Measurements from ENCODE around the gene MLH3.

The MLH3 gene

GRCh38 chr14:74965486-74966153 is 85.6 kb downstream of the MLH3 start:
- ChIA-PET POLR2A (no interaction called here), CTCF (interaction anchor here (1.0 to 7.5 kb wide), 10 partner anchors 10 to 123 kb away, joined by 3 to 93 read pairs (median 3); no protein-coding TSS in a partner anchor)
- DNase-seq (ENCODE audit: extremely low spot score), result no peak
- TF ChIP-seq CTCF (IDR thresholded peaks at IDR 0.05; ENCODE audit: control extremely low read depth, extremely low read depth, low read depth, missing control alignments), result no peak

- ChIA-PET CTCF (interaction anchor here (1.0 to 7.5 kb wide), 11 partner anchors 10 to 123 kb away, joined by 3 to 93 read pairs (median 3); partner anchors contain the start of gene PGF), POLR2A (no interaction called here)
- DNase-seq (ENCODE audit: extremely low spot score), result no peak
- no peak for TF ChIP-seq CTCF (IDR thresholded peaks at IDR 0.05; ENCODE audit: control extremely low read depth, extremely low read depth, low read depth, missing control alignments)
These were observed 86.3 kb downstream of the MLH3 start for GRCh38 chr14:74964787-74965485.
